ENCODE measurements around the gene POLR3E.

Gene POLR3E

GRCh38 chr16:22320572-22321339 is 23.5 kb downstream of the POLR3E start:
- Histone ChIP-seq H3K18ac (ENCODE audit: low read length) (no peak overlapping the region), H4K8ac (ENCODE audit: low read depth, low read length) (no peak overlapping the region), H3K27me3 (ENCODE audit: insufficient read depth, low read length, poor library complexity) (no peaks in the 10 kb centered on the region), H3K4ac (ENCODE audit: low read depth, low read length) (no peak overlapping the region), H3K4me3 (ENCODE audit: low read length) (no peak overlapping the region), H2AK5ac (ENCODE audit: low read length) (no peak overlapping the region), H3K56ac (ENCODE audit: low read length) (no peak overlapping the region), H3K23ac (ENCODE audit: low read length) (no peak overlapping the region), H3K9ac (ENCODE audit: low read length) (no peak overlapping the region), H3K4me1 (ENCODE audit: control insufficient read depth, low read depth, low read length) (no peaks in the 10 kb centered on the region), H3K27ac (ENCODE audit: low read depth, low read length) (no peak overlapping the region), H3K79me1 (ENCODE audit: low read length) (peaks cover 10% of the 10 kb centered on the region), H3K4me2 (ENCODE audit: low read length) (no peak overlapping the region), H2BK120ac (ENCODE audit: low read depth, low read length) (no peak overlapping the region), H2BK15ac (replicated peaks; ENCODE audit: low read depth) (no peak overlapping the region), H3K36me3 (ENCODE audit: control insufficient read depth, insufficient read depth, low read length) (peaks cover 10% of the 10 kb centered on the region), H4K5ac (ENCODE audit: low read length) (no peak overlapping the region), H2BK5ac (ENCODE audit: low read length) (no peak overlapping the region), H3K79me2 (ENCODE audit: control insufficient read depth, insufficient read depth, low read length) (peaks cover 3% of the 10 kb centered on the region)
- no peak for DNase-seq
- no CpG with 5 or more reads among the region's 13 CpGs for WGBS (ENCODE audit: extremely low coverage, insufficient coverage, low lambda C conversion rate)

GRCh38 chr16:22321340-22322001 is 24.3 kb downstream of the POLR3E start:
- H3K27me3 ChIP-seq (ENCODE audit: insufficient read depth, low read length, poor library complexity): no peaks in the 10 kb centered on the region
- no peak overlapping the region for H3K27ac ChIP-seq (ENCODE audit: low read depth, low read length)
- H4K5ac ChIP-seq (ENCODE audit: low read length): no peak overlapping the region
- no peak overlapping the region for H2BK15ac ChIP-seq (replicated peaks; ENCODE audit: low read depth)
- DNase-seq: peak; percentile 74
- no peak overlapping the region for H3K23ac ChIP-seq (ENCODE audit: low read length)
- H3K79me2 ChIP-seq (ENCODE audit: control insufficient read depth, insufficient read depth, low read length): peaks cover 3% of the 10 kb centered on the region
- H3K4me3 ChIP-seq (ENCODE audit: low read length): no peak overlapping the region
- H3K79me1 ChIP-seq (ENCODE audit: low read length): peaks cover 10% of the 10 kb centered on the region
- H2AK5ac ChIP-seq (ENCODE audit: low read length): no peak overlapping the region
- no peak overlapping the region for H3K4me2 ChIP-seq (ENCODE audit: low read length)
- H3K9ac ChIP-seq (ENCODE audit: low read length): no peak overlapping the region
- no peak overlapping the region for H2BK5ac ChIP-seq (ENCODE audit: low read length)
- no peaks in the 10 kb centered on the region for H3K4me1 ChIP-seq (ENCODE audit: control insufficient read depth, low read depth, low read length)
- H3K18ac ChIP-seq (ENCODE audit: low read length): no peak overlapping the region
- no peak overlapping the region for H3K56ac ChIP-seq (ENCODE audit: low read length)
- peaks cover 8% of the 10 kb centered on the region for H3K36me3 ChIP-seq (ENCODE audit: control insufficient read depth, insufficient read depth, low read length)
- no peak overlapping the region for H3K4ac ChIP-seq (ENCODE audit: low read depth, low read length)
- H2BK120ac ChIP-seq (ENCODE audit: low read depth, low read length): no peak overlapping the region
- H4K8ac ChIP-seq (ENCODE audit: low read depth, low read length): no peak overlapping the region
- no CpG with 5 or more reads among the region's 16 CpGs for WGBS (ENCODE audit: extremely low coverage, insufficient coverage, low lambda C conversion rate)

GRCh38 chr16:22322021-22322471 is 24.8 kb downstream of the POLR3E start:
- Histone ChIP-seq H2BK15ac (replicated peaks; ENCODE audit: low read depth) (no peak overlapping the region), H3K56ac (ENCODE audit: low read length) (no peak overlapping the region), H2BK120ac (ENCODE audit: low read depth, low read length) (no peak overlapping the region), H3K27ac (ENCODE audit: low read depth, low read length) (no peak overlapping the region), H4K5ac (ENCODE audit: low read length) (no peak overlapping the region), H3K23ac (ENCODE audit: low read length) (no peak overlapping the region), H3K18ac (ENCODE audit: low read length) (no peak overlapping the region), H3K36me3 (ENCODE audit: control insufficient read depth, insufficient read depth, low read length) (peaks cover 12% of the 10 kb centered on the region), H4K8ac (ENCODE audit: low read depth, low read length) (no peak overlapping the region), H3K9ac (ENCODE audit: low read length) (no peak overlapping the region), H2BK5ac (ENCODE audit: low read length) (no peak overlapping the region), H3K4me2 (ENCODE audit: low read length) (no peak overlapping the region), H3K4ac (ENCODE audit: low read depth, low read length) (no peak overlapping the region), H3K4me3 (ENCODE audit: low read length) (no peak overlapping the region), H2AK5ac (ENCODE audit: low read length) (no peak overlapping the region), H3K79me2 (ENCODE audit: control insufficient read depth, insufficient read depth, low read length) (peaks cover 3% of the 10 kb centered on the region), H3K79me1 (ENCODE audit: low read length) (peaks cover 10% of the 10 kb centered on the region), H3K27me3 (ENCODE audit: insufficient read depth, low read length, poor library complexity) (no peaks in the 10 kb centered on the region), H3K4me1 (ENCODE audit: control insufficient read depth, low read depth, low read length) (no peaks in the 10 kb centered on the region)
- WGBS (ENCODE audit: extremely low coverage, insufficient coverage, low lambda C conversion rate): no CpG with 5 or more reads among the region's 11 CpGs
- DNase-seq: no peak

GRCh38 chr16:22322741-22323140 is 25.5 kb downstream of the POLR3E start:
- Histone ChIP-seq H3K4me2 (ENCODE audit: low read length) (no peak overlapping the region), H3K79me2 (ENCODE audit: control insufficient read depth, insufficient read depth, low read length) (peaks cover 3% of the 10 kb centered on the region), H3K4me1 (ENCODE audit: control insufficient read depth, low read depth, low read length) (no peaks in the 10 kb centered on the region), H2BK15ac (replicated peaks; ENCODE audit: low read depth) (no peak overlapping the region), H2AK5ac (ENCODE audit: low read length) (no peak overlapping the region), H3K4me3 (ENCODE audit: low read length) (no peak overlapping the region), H3K79me1 (ENCODE audit: low read length) (peaks cover 10% of the 10 kb centered on the region), H3K4ac (ENCODE audit: low read depth, low read length) (no peak overlapping the region), H3K36me3 (ENCODE audit: control insufficient read depth, insufficient read depth, low read length) (peaks cover 12% of the 10 kb centered on the region), H4K8ac (ENCODE audit: low read depth, low read length) (no peak overlapping the region), H3K56ac (ENCODE audit: low read length) (no peak overlapping the region), H3K27ac (ENCODE audit: low read depth, low read length) (no peak overlapping the region), H3K9ac (ENCODE audit: low read length) (no peak overlapping the region), H3K27me3 (ENCODE audit: insufficient read depth, low read length, poor library complexity) (no peaks in the 10 kb centered on the region), H4K5ac (ENCODE audit: low read length) (no peak overlapping the region), H2BK120ac (ENCODE audit: low read depth, low read length) (no peak overlapping the region), H3K18ac (ENCODE audit: low read length) (no peak overlapping the region), H2BK5ac (ENCODE audit: low read length) (no peak overlapping the region), H3K23ac (ENCODE audit: low read length) (no peak overlapping the region)
- no peak for DNase-seq
- no CpG with 5 or more reads among the region's 17 CpGs for WGBS (ENCODE audit: extremely low coverage, insufficient coverage, low lambda C conversion rate)

GRCh38 chr16:22323173-22323958 is 26.2 kb downstream of the POLR3E start:
- no peak overlapping the region for H3K4me2 ChIP-seq (ENCODE audit: low read length)
- H3K56ac ChIP-seq (ENCODE audit: low read length): no peak overlapping the region
- H3K23ac ChIP-seq (ENCODE audit: low read length): no peak overlapping the region
- H3K9ac ChIP-seq (ENCODE audit: low read length): no peak overlapping the region
- no peak overlapping the region for H4K8ac ChIP-seq (ENCODE audit: low read depth, low read length)
- H3K4ac ChIP-seq (ENCODE audit: low read depth, low read length): no peak overlapping the region
- no peaks in the 10 kb centered on the region for H3K4me1 ChIP-seq (ENCODE audit: control insufficient read depth, low read depth, low read length)
- no peak overlapping the region for H2AK5ac ChIP-seq (ENCODE audit: low read length)
- H3K27ac ChIP-seq (ENCODE audit: low read depth, low read length): no peak overlapping the region
- H3K79me2 ChIP-seq (ENCODE audit: control insufficient read depth, insufficient read depth, low read length): peaks cover 3% of the 10 kb centered on the region
- no peak overlapping the region for H3K18ac ChIP-seq (ENCODE audit: low read length)
- no peak overlapping the region for H3K4me3 ChIP-seq (ENCODE audit: low read length)
- no peak overlapping the region for H4K5ac ChIP-seq (ENCODE audit: low read length)
- no peaks in the 10 kb centered on the region for H3K27me3 ChIP-seq (ENCODE audit: insufficient read depth, low read length, poor library complexity)
- no peak overlapping the region for H2BK120ac ChIP-seq (ENCODE audit: low read depth, low read length)
- no peak for DNase-seq
- no peak overlapping the region for H2BK5ac ChIP-seq (ENCODE audit: low read length)
- peaks cover 15% of the 10 kb centered on the region for H3K36me3 ChIP-seq (ENCODE audit: control insufficient read depth, insufficient read depth, low read length)
- WGBS (ENCODE audit: extremely low coverage, insufficient coverage, low lambda C conversion rate): no CpG with 5 or more reads among the region's 12 CpGs
- H2BK15ac ChIP-seq (replicated peaks; ENCODE audit: low read depth): no peak overlapping the region
- H3K79me1 ChIP-seq (ENCODE audit: low read length): peaks cover 10% of the 10 kb centered on the region
